Endothelial cell of umbilical vein (primary cell): ENCODE data around the gene SRA1. TPM values are rescaled to one million over a fixed set of nuclear protein-coding genes. Genes with fewer than 3 reads are reported as not detected.

Source experiments
- BruUV-seq: library from RNA; stranded (reverse); fragments of 400-500 nt; replicated peaks from 2 replicates; lab custom pipeline; 2021; lab: Mats Ljungman, UMichigan
- CTCF ChIA-PET: fragments of 300-600, 350-600 bp; sonication (Branson Sonifier 250); formaldehyde crosslinking; loops from one replicate; lab custom pipeline; 2021; ENCODE audit warnings: antibody characterized with exemption, inconsistent platforms; lab: Charles Lee
- POLR2A ChIA-PET: fragments of 300-600, 350-600 bp; sonication (Branson Sonifier 250); formaldehyde crosslinking; loops from one replicate; lab custom pipeline; 2021; ENCODE audit warnings: antibody characterized with exemption, inconsistent platforms; lab: Charles Lee
- DNase-seq: peaks from one replicate; pipeline ENCODE4 v3.0.0-alpha.2; 2011; ENCODE audit warnings: low read depth, low spot score
- FAIRE-seq: peaks from 2 replicates; lab custom pipeline; 2011; peaks lifted over from hg19 to GRCh38; lab: Jason Lieb, UNC
- H2AFZ ChIP-seq: 2 replicates; pipeline ENCODE4 v1.6.0; 2012; ENCODE audit warnings: low read depth, low read length, control low read depth, inconsistent platforms
- H3K27ac ChIP-seq: 2 replicates; pipeline ENCODE4 v1.5.1; 2011; ENCODE audit warnings: low read depth, mild to moderate bottlenecking, control low read depth, low read length, moderate library complexity; ENCODE audit not compliant: insufficient read depth
- H3K27me3 ChIP-seq, 2 experiments: 2 replicates each; pipeline versions ENCODE4 v1.6.0 to v1.6.1; 2011; ENCODE audit warnings: low read length in 2 of 2, mixed read lengths in 1 of 2; ENCODE audit not compliant: control insufficient read depth in 2 of 2, insufficient read depth in 2 of 2
- H3K36me3 ChIP-seq, 2 experiments: 2 replicates in 1 of 2; 3 replicates in 1 of 2; pipeline ENCODE4 v1.5.1; 2011; ENCODE audit warnings: low read length in 2 of 2, mild to moderate bottlenecking in 1 of 2, moderate library complexity in 1 of 2; ENCODE audit not compliant: control insufficient read depth in 2 of 2, insufficient read depth in 2 of 2; ENCODE audit errors: extremely low read depth in 1 of 2
- H3K4me1 ChIP-seq: 3 replicates; pipeline ENCODE4 v1.5.1; 2011; ENCODE audit warnings: mild to moderate bottlenecking, low read length; ENCODE audit not compliant: control insufficient read depth, insufficient read depth; ENCODE audit errors: extremely low read depth
- H3K4me2 ChIP-seq: 2 replicates; pipeline ENCODE4 v1.6.1; 2011; ENCODE audit warnings: low read length, control low read depth, mixed read lengths; ENCODE audit not compliant: insufficient read depth
- H3K4me3 ChIP-seq, 3 experiments: fragments of 200-600 bp in 1 of 3; sonication (generic), shearing (Covaris generic) in 1 of 3; replicated peaks in 1 of 3; 2 replicates each; pipeline ENCODE4 v1.5.1; 2011 to 2016; ENCODE audit warnings: control low read depth in 3 of 3, low read length in 3 of 3, mild to moderate bottlenecking in 2 of 3, inconsistent platforms in 1 of 3, low read depth in 1 of 3, moderate library complexity in 1 of 3; ENCODE audit not compliant: insufficient read depth in 1 of 3
- H3K79me2 ChIP-seq: 2 replicates; pipeline ENCODE4 v1.6.0; 2012; ENCODE audit warnings: low read length, inconsistent platforms; ENCODE audit not compliant: control insufficient read depth, insufficient read depth
- H3K9ac ChIP-seq: replicated peaks from 2 replicates; pipeline ENCODE3; 2011; ENCODE audit warnings: low read length, control low read depth; ENCODE audit not compliant: insufficient read depth; ENCODE audit errors: extremely low read depth
- H3K9me1 ChIP-seq: replicated peaks from 3 replicates; pipeline ENCODE4 v1.6.0; 2011; ENCODE audit warnings: mild to moderate bottlenecking, low read length; ENCODE audit not compliant: control insufficient read depth, insufficient read depth; ENCODE audit errors: extremely low read depth
- H3K9me3 ChIP-seq: replicated peaks from 2 replicates; pipeline ENCODE4 v1.5.1; 2012; ENCODE audit warnings: low read length, inconsistent platforms; ENCODE audit not compliant: control insufficient read depth, insufficient read depth
- H4K20me1 ChIP-seq: replicated peaks from 2 replicates; pipeline ENCODE3; 2011; ENCODE audit warnings: mild to moderate bottlenecking, low read length; ENCODE audit not compliant: control insufficient read depth, insufficient read depth; ENCODE audit errors: extremely low read depth
- FOS ChIP-seq: IDR thresholded peaks from 2 replicates; pipeline ENCODE4 v1.6.1; 2011; ENCODE audit warnings: mild to moderate bottlenecking, low read length, moderate library complexity, borderline replicate concordance; ENCODE audit not compliant: insufficient read depth
- JUN ChIP-seq: IDR thresholded peaks from 2 replicates; pipeline ENCODE4 v1.6.1; 2011; ENCODE audit warnings: borderline replicate concordance, low read depth; ENCODE audit not compliant: insufficient read length, insufficient read depth
- POLR2AphosphoS5 ChIP-seq: IDR thresholded peaks from 2 replicates; pipeline ENCODE4 v1.6.1; 2012; ENCODE audit warnings: low read depth, mild to moderate bottlenecking, control low read depth, low read length, moderate library complexity; ENCODE audit not compliant: insufficient read depth
- dilution Hi-C: fragments of 300-500 bp; cut with MboI; formaldehyde crosslinking; loops from one replicate; pipeline ENCODE4 v1.15.0; 2019; ENCODE audit warnings: low sequenced_read_pairs; ENCODE audit not compliant: extremely low pct_ligation_motif_present
- intact Hi-C: fragments of 100-400 bp; cut with micrococcal nuclease; formaldehyde crosslinking; loops from one replicate; pipeline ENCODE4 v1.10.0; 2022
- polyA plus RNA-seq, 4 experiments: library from polyadenylated mRNA; depleted of rRNA in 3 of 4; stranded (reverse) in 3 of 4; unstranded in 1 of 4; fragments of >200 nt; gene quantifications; 2 replicates each; pipeline versions ENCODE4 v1.2.1 to v1.2.3, GENCODE V29; 2011 to 2012; ENCODE audit warnings: missing spikeins in 1 of 4
- total RNA-seq: library from RNA; stranded (reverse); gene quantifications from 2 replicates; pipeline ENCODE4 v1.2.3, GENCODE V29; 2021
- TF ChIP-seq, protein P1 (sequence below), 2 donors: IDR thresholded peaks; 1 replicate in 1 of 2; 2 replicates in 1 of 2; pipeline ENCODE4 v1.5.1; 2011; ENCODE audit warnings: low read length in 2 of 2, mild to moderate bottlenecking in 2 of 2, moderate library complexity in 2 of 2, control low read depth in 1 of 2, inconsistent platforms in 1 of 2, low read depth in 1 of 2; ENCODE audit not compliant: insufficient read depth in 1 of 2; ENCODE audit errors: extremely low read depth in 1 of 2
- TF ChIP-seq, protein P2 (sequence below): IDR thresholded peaks from 2 replicates; pipeline ENCODE4 v1.6.1; 2011; ENCODE audit not compliant: insufficient read depth, insufficient read length

Gene SRA1
- total and polyA plus RNA-seq, 2 donors (not counting 3 experiments of a cell fraction or from before 2014, with no cell fraction given), result 17.6 to 19.7 TPM

DNA sequence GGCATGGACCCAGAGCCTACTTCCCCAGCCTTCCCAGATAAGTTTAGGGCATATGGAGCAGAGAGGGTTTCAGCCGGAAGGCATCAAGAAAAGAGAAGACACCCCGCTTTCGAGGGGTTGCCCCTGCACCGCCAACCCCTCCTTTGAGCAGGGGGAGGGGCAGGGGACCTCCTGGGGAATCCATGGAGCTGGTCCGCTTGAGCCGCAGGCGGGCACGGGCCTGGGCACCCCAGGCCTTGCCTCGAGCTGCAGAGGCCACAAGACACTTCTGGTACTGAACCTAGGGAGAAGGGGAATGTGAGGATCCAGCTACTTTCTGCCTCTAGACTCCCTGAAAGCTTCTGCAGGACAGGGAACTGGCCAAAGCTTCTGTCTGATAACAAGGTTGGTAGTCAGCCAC lies 1.3 kb upstream of the SRA1 start:
- Histone ChIP-seq H4K20me1 (no peaks in the 10 kb centered on the region), H3K9ac (no peak overlapping the region), H3K27me3 (no peaks in the 10 kb centered on the region), H3K4me2 (no peak overlapping the region), H3K9me1 (no peaks in the 10 kb centered on the region), H3K27ac (no peak overlapping the region), H3K4me3 (no peak overlapping the region), H3K4me1 (peaks cover 15% of the 10 kb centered on the region), H3K9me3 (no peaks in the 10 kb centered on the region), H3K79me2 (peaks cover 29% of the 10 kb centered on the region), H3K36me3 (no peaks in the 10 kb centered on the region), H2AFZ (no peak overlapping the region)
- intact Hi-C loops, result no loop called here
- CTCF ChIA-PET, result interaction anchor here (1.9 to 3.9 kb wide), 3 partner anchors 11 to 76 kb away, joined by 6 to 18 read pairs (median 6); partner anchors contain the start of genes CD14 and EIF4EBP3
- dilution Hi-C loops, result no loop called here
- BruUV-seq, result no TSS peak
- POLR2A ChIA-PET, result no interaction called here
- TF ChIP-seq, protein P1, sequence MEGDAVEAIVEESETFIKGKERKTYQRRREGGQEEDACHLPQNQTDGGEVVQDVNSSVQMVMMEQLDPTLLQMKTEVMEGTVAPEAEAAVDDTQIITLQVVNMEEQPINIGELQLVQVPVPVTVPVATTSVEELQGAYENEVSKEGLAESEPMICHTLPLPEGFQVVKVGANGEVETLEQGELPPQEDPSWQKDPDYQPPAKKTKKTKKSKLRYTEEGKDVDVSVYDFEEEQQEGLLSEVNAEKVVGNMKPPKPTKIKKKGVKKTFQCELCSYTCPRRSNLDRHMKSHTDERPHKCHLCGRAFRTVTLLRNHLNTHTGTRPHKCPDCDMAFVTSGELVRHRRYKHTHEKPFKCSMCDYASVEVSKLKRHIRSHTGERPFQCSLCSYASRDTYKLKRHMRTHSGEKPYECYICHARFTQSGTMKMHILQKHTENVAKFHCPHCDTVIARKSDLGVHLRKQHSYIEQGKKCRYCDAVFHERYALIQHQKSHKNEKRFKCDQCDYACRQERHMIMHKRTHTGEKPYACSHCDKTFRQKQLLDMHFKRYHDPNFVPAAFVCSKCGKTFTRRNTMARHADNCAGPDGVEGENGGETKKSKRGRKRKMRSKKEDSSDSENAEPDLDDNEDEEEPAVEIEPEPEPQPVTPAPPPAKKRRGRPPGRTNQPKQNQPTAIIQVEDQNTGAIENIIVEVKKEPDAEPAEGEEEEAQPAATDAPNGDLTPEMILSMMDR (IDR thresholded peaks at IDR 0.05; ENCODE audit: extremely low read depth in 1 of 2, insufficient read depth in 1 of 2, low read depth in 1 of 2, low read length in 2 of 2), result no peak
- TF ChIP-seq JUN (no peak), FOS (no peak), POLR2AphosphoS5 (no peak)
- TF ChIP-seq, protein P2, sequence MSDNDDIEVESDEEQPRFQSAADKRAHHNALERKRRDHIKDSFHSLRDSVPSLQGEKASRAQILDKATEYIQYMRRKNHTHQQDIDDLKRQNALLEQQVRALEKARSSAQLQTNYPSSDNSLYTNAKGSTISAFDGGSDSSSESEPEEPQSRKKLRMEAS, result no peak
- FAIRE-seq (peak; percentile 26), DNase-seq (no peak)
